Right lobe of liver (tissue), 4 donors: ENCODE results near the gene ABCD4.

Experiments
- POLR2A ChIP-seq: fragments of 450-650 bp; IDR thresholded peaks from one replicate; pipeline ENCODE4 v1.6.1; 2017; ENCODE audit warnings: antibody characterized with exemption, mild to moderate bottlenecking
- TF ChIP-seq, protein P1 (sequence below), 4 donors: fragments of 200-600 bp in 3 of 4; fragments of 450-650 bp in 1 of 4; IDR thresholded peaks; one replicate each; pipeline versions ENCODE4 v1.5.1 to v1.8.0; 2016 to 2022; ENCODE audit warnings: antibody characterized with exemption in 4 of 4, mild to moderate bottlenecking in 2 of 4
- donor health status: DM: no; HTN: no; CAD: no.
- donor health status: DM: no; HTN: no; CAD: no.
- donor health status: DM: no; HTN: yes; CAD: no.

DNA sequence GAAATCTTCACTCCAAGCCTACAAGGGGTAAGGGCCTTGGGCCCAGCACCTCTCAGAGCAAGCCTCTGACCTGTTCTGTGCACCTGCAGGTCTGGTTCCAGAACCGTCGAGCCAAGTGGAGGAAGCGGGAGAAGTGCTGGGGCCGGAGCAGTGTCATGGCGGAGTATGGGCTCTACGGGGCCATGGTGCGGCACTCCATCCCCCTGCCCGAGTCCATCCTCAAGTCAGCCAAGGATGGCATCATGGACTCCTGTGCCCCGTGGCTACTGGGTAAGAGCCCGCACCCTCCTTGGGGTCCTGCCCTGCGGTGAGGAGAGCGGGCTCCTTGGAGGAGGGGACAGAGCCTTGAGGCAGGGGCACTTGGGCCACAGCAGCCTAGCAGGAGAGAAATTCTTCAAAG, 43.2 kb downstream of the ABCD4 start:
- TF ChIP-seq, protein P1, sequence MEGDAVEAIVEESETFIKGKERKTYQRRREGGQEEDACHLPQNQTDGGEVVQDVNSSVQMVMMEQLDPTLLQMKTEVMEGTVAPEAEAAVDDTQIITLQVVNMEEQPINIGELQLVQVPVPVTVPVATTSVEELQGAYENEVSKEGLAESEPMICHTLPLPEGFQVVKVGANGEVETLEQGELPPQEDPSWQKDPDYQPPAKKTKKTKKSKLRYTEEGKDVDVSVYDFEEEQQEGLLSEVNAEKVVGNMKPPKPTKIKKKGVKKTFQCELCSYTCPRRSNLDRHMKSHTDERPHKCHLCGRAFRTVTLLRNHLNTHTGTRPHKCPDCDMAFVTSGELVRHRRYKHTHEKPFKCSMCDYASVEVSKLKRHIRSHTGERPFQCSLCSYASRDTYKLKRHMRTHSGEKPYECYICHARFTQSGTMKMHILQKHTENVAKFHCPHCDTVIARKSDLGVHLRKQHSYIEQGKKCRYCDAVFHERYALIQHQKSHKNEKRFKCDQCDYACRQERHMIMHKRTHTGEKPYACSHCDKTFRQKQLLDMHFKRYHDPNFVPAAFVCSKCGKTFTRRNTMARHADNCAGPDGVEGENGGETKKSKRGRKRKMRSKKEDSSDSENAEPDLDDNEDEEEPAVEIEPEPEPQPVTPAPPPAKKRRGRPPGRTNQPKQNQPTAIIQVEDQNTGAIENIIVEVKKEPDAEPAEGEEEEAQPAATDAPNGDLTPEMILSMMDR (IDR thresholded peaks at IDR 0.05) = no peak
- TF ChIP-seq POLR2A = no peak
